ENCODE data around the gene SAMD14.

SAMD14 gene

DNA sequence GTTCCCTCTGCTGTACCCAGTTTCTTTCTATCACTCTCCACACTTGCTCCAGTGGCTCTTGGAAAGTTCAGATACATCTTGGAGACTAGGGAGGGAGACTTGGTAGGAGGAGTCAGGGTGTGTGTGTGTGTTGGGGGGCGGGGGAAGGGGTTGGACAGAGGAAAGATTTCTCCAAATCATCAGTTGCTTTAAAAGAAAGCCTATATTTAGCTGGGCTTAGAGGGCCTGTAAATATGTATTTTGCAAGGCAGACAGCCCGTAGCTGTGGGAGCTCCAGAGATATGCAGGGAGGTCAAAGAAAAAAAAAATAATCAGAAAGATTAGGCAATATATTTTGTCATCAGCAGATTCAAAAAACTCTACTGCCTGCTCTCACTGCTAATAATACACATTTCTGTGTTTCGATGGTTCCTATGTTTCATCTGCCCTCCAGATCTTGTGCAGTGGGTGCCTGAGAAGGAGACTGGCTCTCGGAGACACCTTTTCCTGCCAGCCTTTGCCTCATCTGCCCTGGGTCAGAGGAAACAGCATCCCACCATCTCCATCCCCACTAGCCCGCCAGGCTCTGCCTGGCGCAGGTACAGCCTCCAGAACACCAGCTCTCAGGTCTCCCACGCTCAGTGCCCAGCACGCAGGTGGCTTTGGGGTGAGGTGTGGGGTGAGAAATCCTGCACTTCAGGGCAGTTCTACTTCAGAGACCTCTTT lies 25.3 kb upstream of the SAMD14 start:
- no peaks in the 10 kb centered on the region for H3K36me3 Mint-ChIP-seq (ENCODE audit: low read depth)
- no peaks in the 10 kb centered on the region for H3K9me3 Mint-ChIP-seq
- TF ChIP-seq, protein P1, sequence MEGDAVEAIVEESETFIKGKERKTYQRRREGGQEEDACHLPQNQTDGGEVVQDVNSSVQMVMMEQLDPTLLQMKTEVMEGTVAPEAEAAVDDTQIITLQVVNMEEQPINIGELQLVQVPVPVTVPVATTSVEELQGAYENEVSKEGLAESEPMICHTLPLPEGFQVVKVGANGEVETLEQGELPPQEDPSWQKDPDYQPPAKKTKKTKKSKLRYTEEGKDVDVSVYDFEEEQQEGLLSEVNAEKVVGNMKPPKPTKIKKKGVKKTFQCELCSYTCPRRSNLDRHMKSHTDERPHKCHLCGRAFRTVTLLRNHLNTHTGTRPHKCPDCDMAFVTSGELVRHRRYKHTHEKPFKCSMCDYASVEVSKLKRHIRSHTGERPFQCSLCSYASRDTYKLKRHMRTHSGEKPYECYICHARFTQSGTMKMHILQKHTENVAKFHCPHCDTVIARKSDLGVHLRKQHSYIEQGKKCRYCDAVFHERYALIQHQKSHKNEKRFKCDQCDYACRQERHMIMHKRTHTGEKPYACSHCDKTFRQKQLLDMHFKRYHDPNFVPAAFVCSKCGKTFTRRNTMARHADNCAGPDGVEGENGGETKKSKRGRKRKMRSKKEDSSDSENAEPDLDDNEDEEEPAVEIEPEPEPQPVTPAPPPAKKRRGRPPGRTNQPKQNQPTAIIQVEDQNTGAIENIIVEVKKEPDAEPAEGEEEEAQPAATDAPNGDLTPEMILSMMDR (IDR thresholded peaks at IDR 0.05): no peak
- H3K4me3 Mint-ChIP-seq: no peak overlapping the region
- peaks cover 39% of the 10 kb centered on the region for H3K4me1 Mint-ChIP-seq
- H3K27me3 Mint-ChIP-seq (ENCODE audit: low read depth, poor library complexity): no peaks in the 10 kb centered on the region
- no peak for DNase-seq
- peak overlapping the region; percentile 17 for H3K27ac Mint-ChIP-seq

DNA sequence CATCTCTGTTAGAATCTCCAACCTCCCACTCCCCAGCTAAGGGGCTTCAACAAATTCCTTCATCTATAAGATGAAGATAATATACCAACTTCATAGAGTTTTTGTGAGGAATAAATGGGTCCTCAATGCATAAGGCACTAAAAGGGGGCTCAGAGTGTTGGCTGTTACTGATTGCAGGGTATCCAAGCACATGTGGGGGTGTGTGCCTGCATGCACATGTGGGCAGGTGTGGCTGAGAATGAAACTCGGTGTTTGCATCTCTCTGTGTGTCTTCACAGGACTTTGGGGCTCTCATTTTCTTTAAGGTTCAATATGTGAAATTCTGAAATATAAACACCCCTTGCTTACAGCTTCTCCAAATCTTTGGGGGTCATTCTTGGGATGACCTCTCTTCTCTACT lies 24.6 kb upstream of the SAMD14 start:
- Mint-ChIP-seq H3K27me3 (ENCODE audit: low read depth, poor library complexity) (no peaks in the 10 kb centered on the region), H3K27ac (no peak overlapping the region), H3K4me3 (no peak overlapping the region), H3K36me3 (ENCODE audit: low read depth) (no peaks in the 10 kb centered on the region), H3K4me1 (peaks cover 34% of the 10 kb centered on the region), H3K9me3 (no peaks in the 10 kb centered on the region)
- TF ChIP-seq, protein P1 (IDR thresholded peaks at IDR 0.05): no peak
- DNase-seq: no peak

DNA sequence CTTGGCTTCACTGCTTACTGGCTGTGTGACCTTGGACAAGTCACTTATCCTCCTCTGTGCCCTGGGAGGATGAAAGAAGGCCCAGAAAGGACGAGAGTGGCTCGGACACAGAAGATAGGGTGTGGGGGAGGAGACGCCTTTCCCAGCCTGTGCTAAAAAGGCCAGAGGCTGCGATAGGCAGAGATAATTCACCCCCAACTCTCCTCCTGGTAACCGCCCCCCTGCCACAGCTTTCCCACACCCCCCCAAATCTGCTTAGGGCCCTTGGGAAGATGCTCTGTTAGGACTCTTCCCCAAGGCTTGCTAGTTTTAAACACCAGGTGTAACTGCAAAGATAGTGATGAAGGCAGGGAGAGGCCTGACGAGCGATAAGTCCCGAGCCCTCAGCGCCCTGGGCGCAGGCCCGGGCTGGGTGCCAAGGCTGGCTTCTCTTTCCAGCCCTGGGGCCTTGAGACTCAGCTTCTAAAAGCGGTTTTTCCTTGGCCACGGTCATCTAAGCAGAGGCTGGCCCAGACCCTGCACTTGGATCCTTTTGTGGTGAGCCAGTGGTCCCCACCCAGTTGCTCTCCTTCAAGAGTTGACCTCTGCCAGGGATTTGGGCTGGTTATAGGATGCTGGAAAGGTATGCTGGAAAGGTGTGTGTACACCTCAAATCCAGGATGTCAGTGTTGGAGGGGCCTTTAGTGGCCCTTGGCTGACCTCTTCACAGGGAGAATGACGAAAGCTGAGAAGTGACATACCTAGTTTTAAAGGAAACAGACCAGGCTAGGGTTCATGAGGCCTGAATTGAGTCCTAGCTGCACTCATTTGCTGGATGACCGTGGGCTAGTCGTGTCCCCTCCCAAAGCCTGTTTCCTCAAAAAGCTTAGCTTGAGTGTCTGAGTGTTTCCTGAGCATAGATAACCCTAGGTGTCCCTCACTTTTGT lies 24.0 kb upstream of the SAMD14 start:
- TF ChIP-seq, protein P1 (IDR thresholded peaks at IDR 0.05): no peak
- Mint-ChIP-seq H3K9me3 (no peaks in the 10 kb centered on the region), H3K4me3 (no peak overlapping the region), H3K4me1 (peaks cover 34% of the 10 kb centered on the region), H3K36me3 (ENCODE audit: low read depth) (no peaks in the 10 kb centered on the region), H3K27ac (no peak overlapping the region), H3K27me3 (ENCODE audit: low read depth, poor library complexity) (no peaks in the 10 kb centered on the region)
- no peak for DNase-seq

DNA sequence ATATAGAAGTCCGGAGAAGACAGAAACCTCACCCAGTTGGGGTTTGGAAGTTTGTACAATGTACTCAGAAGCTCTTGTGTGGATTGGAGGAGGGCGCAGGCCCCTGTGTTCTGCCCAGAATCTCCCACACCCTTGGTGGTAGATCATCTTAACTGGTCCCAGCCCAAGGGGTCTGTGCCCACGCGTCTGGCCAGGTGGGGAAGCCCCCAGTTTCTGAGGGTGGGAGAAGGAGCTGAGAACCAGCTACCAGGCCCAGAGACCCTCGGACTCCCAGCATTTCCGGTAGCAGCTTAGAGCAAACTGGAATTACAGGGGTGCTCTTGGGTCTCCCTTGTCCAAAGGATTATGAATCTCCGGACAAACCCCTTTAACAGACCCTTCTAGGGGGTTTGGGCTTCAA lies 22.8 kb upstream of the SAMD14 start:
- no peaks in the 10 kb centered on the region for H3K9me3 Mint-ChIP-seq
- DNase-seq: no peak
- peak overlapping the region; percentile 84 for H3K4me3 Mint-ChIP-seq
- peak overlapping the region; percentile 96 for H3K27ac Mint-ChIP-seq
- TF ChIP-seq, protein P1 (IDR thresholded peaks at IDR 0.05): no peak
- H3K4me1 Mint-ChIP-seq: peaks cover 44% of the 10 kb centered on the region
- H3K36me3 Mint-ChIP-seq (ENCODE audit: low read depth): no peaks in the 10 kb centered on the region
- H3K27me3 Mint-ChIP-seq (ENCODE audit: low read depth, poor library complexity): no peaks in the 10 kb centered on the region

DNA sequence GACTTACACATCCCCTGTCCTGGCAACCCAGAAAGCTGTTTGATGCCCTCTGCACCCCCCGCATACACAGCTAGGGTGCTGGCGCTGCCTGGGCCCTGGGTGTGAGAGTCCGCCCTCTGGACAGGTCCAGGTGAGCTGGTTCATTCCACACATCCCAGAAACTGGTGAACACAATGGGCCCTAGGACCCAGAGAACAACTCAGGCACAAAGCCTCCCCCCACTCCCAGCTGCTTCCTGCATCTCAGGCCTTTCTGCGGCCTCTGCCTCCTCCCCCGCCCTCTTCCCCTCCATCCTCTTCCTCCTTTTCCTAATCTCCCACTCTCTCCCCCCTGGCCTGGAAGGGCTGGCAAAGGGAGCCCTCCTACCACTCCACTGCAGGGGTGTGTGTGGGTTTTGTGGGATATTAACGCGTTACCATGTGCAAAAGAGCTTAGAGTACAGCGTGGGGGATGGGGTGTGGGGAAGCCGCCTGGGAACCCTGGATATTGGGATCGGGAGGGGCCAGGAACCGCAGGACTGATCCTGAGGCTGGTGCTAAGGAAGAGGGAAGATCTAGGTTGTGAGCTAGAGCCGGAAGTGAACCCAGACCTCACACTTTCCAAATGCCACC lies 22.1 kb upstream of the SAMD14 start:
- Mint-ChIP-seq H3K27ac (peak overlapping the region; percentile 96), H3K36me3 (ENCODE audit: low read depth) (no peaks in the 10 kb centered on the region)
- peak; percentile 69 for DNase-seq

More for the DNA sequence above, 22.1 kb upstream of the SAMD14 start:
- TF ChIP-seq, protein P1 (IDR thresholded peaks at IDR 0.05): no peak
- Mint-ChIP-seq H3K9me3 (no peaks in the 10 kb centered on the region), H3K4me3 (peak overlapping the region; percentile 84), H3K27me3 (ENCODE audit: low read depth, poor library complexity) (peaks cover 2% of the 10 kb centered on the region), H3K4me1 (peaks cover 51% of the 10 kb centered on the region)

Measured in nephron progenitor cell (in vitro differentiated cells).